HEK293 (cell line): ENCODE measurements around the gene KCNJ9.

Source experiments
- YY1 ChIP-seq: fragments of 450-650 bp; formaldehyde crosslinking; IDR thresholded peaks from 2 replicates; pipeline ENCODE4 v1.5.1; 2018; ENCODE audit warnings: missing biosample characterization, missing genetic modification characterization
- ZBTB20 ChIP-seq: fragments of 450-650 bp; formaldehyde crosslinking; IDR thresholded peaks from 2 replicates; pipeline ENCODE4 v1.5.1; 2016; ENCODE audit warnings: missing biosample characterization, missing genetic modification characterization
- ZBTB8A ChIP-seq: fragments of 450-650 bp; formaldehyde crosslinking; IDR thresholded peaks from 2 replicates; pipeline ENCODE4 v1.5.1; 2016; ENCODE audit warnings: missing biosample characterization, missing genetic modification characterization
- ZNF266 ChIP-seq: fragments of 450-650 bp; formaldehyde crosslinking; IDR thresholded peaks from 2 replicates; pipeline ENCODE4 v1.5.1; 2016; ENCODE audit warnings: missing biosample characterization, missing genetic modification characterization, low read depth
- ZNF585B ChIP-seq: fragments of 450-650 bp; formaldehyde crosslinking; IDR thresholded peaks from 2 replicates; pipeline ENCODE4 v1.5.1; 2016; ENCODE audit warnings: missing biosample characterization, missing genetic modification characterization
- ZNF621 ChIP-seq: fragments of 450-650 bp; formaldehyde crosslinking; IDR thresholded peaks from 2 replicates; pipeline ENCODE4 v1.5.1; 2017; ENCODE audit warnings: missing biosample characterization, missing genetic modification characterization
- TF ChIP-seq, protein P1 (sequence below): fragments of 450-650 bp; formaldehyde crosslinking; IDR thresholded peaks from 2 replicates; pipeline ENCODE4 v1.5.1; 2016; ENCODE audit warnings: missing biosample characterization, missing genetic modification characterization
- TF ChIP-seq, protein P2 (sequence below): fragments of 450-650 bp; formaldehyde crosslinking; IDR thresholded peaks from 2 replicates; pipeline ENCODE4 v1.5.1; 2016; ENCODE audit warnings: missing biosample characterization, missing genetic modification characterization
- TF ChIP-seq, protein P3 (sequence below): fragments of 450-650 bp; IDR thresholded peaks from 2 replicates; pipeline ENCODE4 v1.5.1; 2018; ENCODE audit warnings: missing biosample characterization, missing genetic modification characterization

DNA sequence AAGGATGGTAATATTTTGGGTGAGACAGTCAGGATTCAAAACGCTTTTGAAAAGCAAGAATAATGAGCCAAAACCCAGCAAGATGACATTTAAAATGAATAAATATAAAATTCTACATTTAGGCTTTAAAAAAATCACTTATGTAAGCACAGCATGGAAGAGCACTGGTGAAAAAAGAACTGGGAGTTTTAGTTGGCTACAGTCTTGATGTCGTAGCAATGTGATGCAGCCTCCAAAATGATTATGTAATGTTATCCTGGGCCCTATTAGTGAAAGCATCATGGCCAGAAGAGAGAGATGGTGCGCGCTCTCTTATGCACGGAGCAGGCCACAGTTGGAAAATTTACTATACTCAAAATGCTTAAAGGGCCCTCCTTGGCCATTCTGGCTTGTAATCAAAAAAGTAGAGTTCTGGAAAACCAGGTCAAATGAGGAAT is 5.1 kb downstream of the KCNJ9 start:
- TF ChIP-seq YY1 (no peak), ZBTB8A (tag by site-specific recombination) (no peak), ZNF266 (tag by site-specific recombination) (no peak), ZBTB20 (tag by site-specific recombination) (no peak), ZNF585B (tag by site-specific recombination) (no peak), ZNF621 (tag by site-specific recombination) (no peak)
- TF ChIP-seq, protein P1, sequence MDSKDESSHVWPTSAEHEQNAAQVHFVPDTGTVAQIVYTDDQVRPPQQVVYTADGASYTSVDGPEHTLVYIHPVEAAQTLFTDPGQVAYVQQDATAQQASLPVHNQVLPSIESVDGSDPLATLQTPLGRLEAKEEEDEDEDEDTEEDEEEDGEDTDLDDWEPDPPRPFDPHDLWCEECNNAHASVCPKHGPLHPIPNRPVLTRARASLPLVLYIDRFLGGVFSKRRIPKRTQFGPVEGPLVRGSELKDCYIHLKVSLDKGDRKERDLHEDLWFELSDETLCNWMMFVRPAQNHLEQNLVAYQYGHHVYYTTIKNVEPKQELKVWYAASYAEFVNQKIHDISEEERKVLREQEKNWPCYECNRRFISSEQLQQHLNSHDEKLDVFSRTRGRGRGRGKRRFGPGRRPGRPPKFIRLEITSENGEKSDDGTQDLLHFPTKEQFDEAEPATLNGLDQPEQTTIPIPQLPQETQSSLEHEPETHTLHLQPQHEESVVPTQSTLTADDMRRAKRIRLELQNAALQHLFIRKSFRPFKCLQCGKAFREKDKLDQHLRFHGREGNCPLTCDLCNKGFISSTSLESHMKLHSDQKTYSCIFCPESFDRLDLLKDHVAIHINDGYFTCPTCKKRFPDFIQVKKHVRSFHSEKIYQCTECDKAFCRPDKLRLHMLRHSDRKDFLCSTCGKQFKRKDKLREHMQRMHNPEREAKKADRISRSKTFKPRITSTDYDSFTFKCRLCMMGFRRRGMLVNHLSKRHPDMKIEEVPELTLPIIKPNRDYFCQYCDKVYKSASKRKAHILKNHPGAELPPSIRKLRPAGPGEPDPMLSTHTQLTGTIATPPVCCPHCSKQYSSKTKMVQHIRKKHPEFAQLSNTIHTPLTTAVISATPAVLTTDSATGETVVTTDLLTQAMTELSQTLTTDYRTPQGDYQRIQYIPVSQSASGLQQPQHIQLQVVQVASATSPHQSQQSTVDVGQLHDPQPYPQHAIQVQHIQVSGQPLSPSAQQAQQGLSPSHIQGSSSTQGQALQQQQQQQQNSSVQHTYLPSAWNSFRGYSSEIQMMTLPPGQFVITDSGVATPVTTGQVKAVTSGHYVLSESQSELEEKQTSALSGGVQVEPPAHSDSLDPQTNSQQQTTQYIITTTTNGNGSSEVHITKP = no peak
- TF ChIP-seq, protein P2, sequence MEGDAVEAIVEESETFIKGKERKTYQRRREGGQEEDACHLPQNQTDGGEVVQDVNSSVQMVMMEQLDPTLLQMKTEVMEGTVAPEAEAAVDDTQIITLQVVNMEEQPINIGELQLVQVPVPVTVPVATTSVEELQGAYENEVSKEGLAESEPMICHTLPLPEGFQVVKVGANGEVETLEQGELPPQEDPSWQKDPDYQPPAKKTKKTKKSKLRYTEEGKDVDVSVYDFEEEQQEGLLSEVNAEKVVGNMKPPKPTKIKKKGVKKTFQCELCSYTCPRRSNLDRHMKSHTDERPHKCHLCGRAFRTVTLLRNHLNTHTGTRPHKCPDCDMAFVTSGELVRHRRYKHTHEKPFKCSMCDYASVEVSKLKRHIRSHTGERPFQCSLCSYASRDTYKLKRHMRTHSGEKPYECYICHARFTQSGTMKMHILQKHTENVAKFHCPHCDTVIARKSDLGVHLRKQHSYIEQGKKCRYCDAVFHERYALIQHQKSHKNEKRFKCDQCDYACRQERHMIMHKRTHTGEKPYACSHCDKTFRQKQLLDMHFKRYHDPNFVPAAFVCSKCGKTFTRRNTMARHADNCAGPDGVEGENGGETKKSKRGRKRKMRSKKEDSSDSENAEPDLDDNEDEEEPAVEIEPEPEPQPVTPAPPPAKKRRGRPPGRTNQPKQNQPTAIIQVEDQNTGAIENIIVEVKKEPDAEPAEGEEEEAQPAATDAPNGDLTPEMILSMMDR (tag by site-specific recombination) = no peak
- TF ChIP-seq, protein P3, sequence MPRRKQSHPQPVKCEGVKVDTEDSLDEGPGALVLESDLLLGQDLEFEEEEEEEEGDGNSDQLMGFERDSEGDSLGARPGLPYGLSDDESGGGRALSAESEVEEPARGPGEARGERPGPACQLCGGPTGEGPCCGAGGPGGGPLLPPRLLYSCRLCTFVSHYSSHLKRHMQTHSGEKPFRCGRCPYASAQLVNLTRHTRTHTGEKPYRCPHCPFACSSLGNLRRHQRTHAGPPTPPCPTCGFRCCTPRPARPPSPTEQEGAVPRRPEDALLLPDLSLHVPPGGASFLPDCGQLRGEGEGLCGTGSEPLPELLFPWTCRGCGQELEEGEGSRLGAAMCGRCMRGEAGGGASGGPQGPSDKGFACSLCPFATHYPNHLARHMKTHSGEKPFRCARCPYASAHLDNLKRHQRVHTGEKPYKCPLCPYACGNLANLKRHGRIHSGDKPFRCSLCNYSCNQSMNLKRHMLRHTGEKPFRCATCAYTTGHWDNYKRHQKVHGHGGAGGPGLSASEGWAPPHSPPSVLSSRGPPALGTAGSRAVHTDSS (tag by site-specific recombination) = no peak
